HG03439 (cell line): ENCODE data around the gene RACGAP1.

Experiments used
- ATAC-seq: cut with Tn5 transposase; IDR thresholded peaks from one replicate; pipeline ENCODE4 v1.9.1; 2021; ENCODE audit warnings: mild to moderate bottlenecking, moderate library complexity; ENCODE audit not compliant: unreplicated experiment

RACGAP1 gene

GRCh38 chr12:49944046-49944445, 81.2 kb downstream of the RACGAP1 start:
- ATAC-seq = no peak

DNA sequence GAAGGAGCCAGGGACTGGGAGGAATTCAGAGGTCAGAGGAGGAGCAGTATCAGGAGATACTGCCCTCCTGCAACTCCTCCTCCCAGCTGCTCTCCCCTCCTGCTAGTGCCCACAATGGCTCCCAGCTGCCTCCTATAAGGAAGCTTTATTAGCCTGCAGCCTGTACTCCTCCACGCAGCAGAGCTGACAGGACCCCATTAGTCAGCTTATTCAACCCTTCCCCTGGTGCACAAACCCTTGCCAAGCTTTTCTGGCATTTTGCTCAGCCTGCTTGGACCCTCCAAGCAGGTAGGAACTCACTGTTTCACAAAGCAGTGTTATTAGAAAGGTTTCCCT, 81.7 kb downstream of the RACGAP1 start:
- no peak for ATAC-seq

DNA sequence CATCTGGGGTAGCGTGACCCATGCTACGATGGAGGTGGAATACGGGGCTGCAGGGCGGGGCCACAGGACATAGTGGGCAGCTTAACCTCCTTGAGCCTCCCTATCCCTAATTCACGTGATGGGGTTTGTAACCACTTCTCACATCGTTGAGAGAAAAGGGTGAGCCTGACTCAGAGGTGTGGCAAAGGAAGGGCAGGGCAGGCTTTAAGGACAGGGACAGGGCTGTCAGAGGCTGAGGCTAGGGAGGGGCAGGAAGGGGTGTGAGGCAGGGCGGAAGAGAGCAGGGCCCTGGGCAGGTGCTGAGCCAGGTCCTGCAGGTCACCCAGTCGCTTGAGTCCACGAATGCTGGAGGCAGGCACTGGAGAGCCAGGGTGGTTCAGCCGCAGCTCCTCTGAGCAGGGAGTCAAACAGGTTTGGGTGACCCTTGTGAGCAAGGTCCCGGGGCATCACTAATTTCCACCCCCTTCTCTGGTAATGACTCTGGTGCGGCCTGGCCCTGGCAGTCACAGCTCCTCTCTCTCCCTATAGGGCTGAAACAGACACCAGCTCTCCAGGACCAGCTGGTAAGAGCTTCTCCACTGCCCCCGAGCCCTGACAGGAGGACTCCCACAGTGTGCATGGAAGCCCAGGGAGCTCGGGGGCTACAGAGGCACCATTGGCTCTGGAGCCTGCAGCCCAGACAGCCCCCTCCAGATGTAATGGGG, 82.2 kb downstream of the RACGAP1 start:
- no peak for ATAC-seq

DNA sequence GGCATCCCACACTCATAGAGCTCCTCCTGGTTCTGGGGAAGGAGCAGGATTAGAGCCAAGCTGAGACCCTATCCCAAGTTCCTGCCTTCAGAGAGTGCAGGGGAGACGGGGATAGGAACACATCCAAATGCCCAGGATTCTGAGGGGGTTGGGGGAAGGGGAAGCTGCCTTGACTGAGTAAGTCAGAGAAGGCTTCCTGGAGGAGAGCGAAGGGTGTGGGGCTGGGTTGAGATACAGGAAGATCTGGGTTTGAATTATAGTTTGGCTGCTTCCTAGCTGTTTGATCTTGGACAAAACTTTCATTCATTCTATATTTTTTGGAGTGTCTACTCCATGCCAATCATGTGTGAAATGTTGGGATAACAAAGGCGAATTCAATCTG, 82.8 kb downstream of the RACGAP1 start:
- no peak for ATAC-seq

GRCh38 chr12:49941556-49942511, 83.5 kb downstream of the RACGAP1 start:
- ATAC-seq = no peak

GRCh38 chr12:49939707-49940106, 85.6 kb downstream of the RACGAP1 start:
- no peak for ATAC-seq

GRCh38 chr12:49939307-49939706, 86.0 kb downstream of the RACGAP1 start:
- ATAC-seq = no peak
